H9 (cell line): ENCODE results near the gene SLC13A1. TPM values are rescaled to one million over a fixed set of nuclear protein-coding genes. Genes with fewer than 3 reads are reported as not detected.

ENCODE experiments used
- DNase-seq: peaks from one replicate; pipeline ENCODE4 v3.0.0-alpha.2; 2017
- H2AFZ ChIP-seq: one replicate; pipeline ENCODE4 v1.6.1; 2013; ENCODE audit warnings: mild to moderate bottlenecking, low read length, control low read depth, moderate library complexity
- H2AK5ac ChIP-seq: 2 replicates; pipeline ENCODE4 v1.6.1; 2013; ENCODE audit warnings: low read length, control low read depth, mixed read lengths; ENCODE audit not compliant: insufficient read length
- H2BK120ac ChIP-seq: one replicate; pipeline ENCODE4 v1.6.1; 2013; ENCODE audit warnings: low read depth, mild to moderate bottlenecking, low read length, control low read depth, inconsistent platforms; ENCODE audit not compliant: poor library complexity, severe bottlenecking
- H2BK12ac ChIP-seq: 2 replicates; pipeline ENCODE4 v1.6.1; 2013; ENCODE audit warnings: low read length, control low read depth, mixed read lengths, low read depth; ENCODE audit not compliant: insufficient read length
- H2BK15ac ChIP-seq: 2 replicates; pipeline ENCODE4 v1.6.1; 2013; ENCODE audit warnings: low read depth, low read length, control low read depth
- H2BK20ac ChIP-seq: one replicate; pipeline ENCODE4 v1.6.1; 2013; ENCODE audit warnings: low read depth, mild to moderate bottlenecking, low read length, control low read depth, inconsistent platforms; ENCODE audit not compliant: poor library complexity, severe bottlenecking
- H2BK5ac ChIP-seq: 2 replicates; pipeline ENCODE4 v1.6.1; 2013; ENCODE audit warnings: low read length, control low read depth, mixed read lengths; ENCODE audit not compliant: insufficient read length
- H3K14ac ChIP-seq: 2 replicates; pipeline ENCODE4 v1.6.1; 2013; ENCODE audit warnings: low read length, control low read depth; ENCODE audit not compliant: insufficient read depth
- H3K18ac ChIP-seq: 2 replicates; pipeline ENCODE4 v1.6.1; 2013; ENCODE audit warnings: low read depth, mild to moderate bottlenecking, mixed read lengths, low read length, control low read depth; ENCODE audit not compliant: insufficient read length
- H3K23ac ChIP-seq: 2 replicates; pipeline ENCODE4 v1.6.1; 2013; ENCODE audit warnings: low read length, control low read depth, mixed read lengths, low read depth; ENCODE audit not compliant: insufficient read length
- H3K23me2 ChIP-seq: 2 replicates; pipeline ENCODE4 v1.6.1; 2013; ENCODE audit warnings: low read depth, mild to moderate bottlenecking, mixed read lengths, low read length, control low read depth; ENCODE audit not compliant: insufficient read length, poor library complexity, severe bottlenecking
- H3K27ac ChIP-seq: 2 replicates; pipeline ENCODE4 v1.5.1; 2013; ENCODE audit warnings: low read length, control low read depth, mixed read lengths, low read depth; ENCODE audit not compliant: insufficient read length
- H3K27me3 ChIP-seq: 2 replicates; pipeline ENCODE4 v1.6.1; 2013; ENCODE audit warnings: low read length, control low read depth, inconsistent platforms; ENCODE audit not compliant: insufficient read depth
- H3K4ac ChIP-seq: 2 replicates; pipeline ENCODE4 v1.6.1; 2013; ENCODE audit warnings: low read depth, mild to moderate bottlenecking, control low read depth, inconsistent platforms, low read length, moderate library complexity
- H3K4me1 ChIP-seq: 2 replicates; pipeline ENCODE4 v1.6.1; 2013; ENCODE audit warnings: low read length, control low read depth, inconsistent platforms; ENCODE audit not compliant: insufficient read depth
- H3K4me2 ChIP-seq: 2 replicates; pipeline ENCODE4 v1.6.1; 2013; ENCODE audit warnings: low read length, control low read depth, mixed read lengths; ENCODE audit not compliant: insufficient read length, insufficient read depth
- H3K56ac ChIP-seq: 2 replicates; pipeline ENCODE4 v1.6.1; 2013; ENCODE audit warnings: low read depth, mild to moderate bottlenecking, mixed read lengths, low read length, control low read depth; ENCODE audit not compliant: insufficient read length
- H3K79me1 ChIP-seq: 2 replicates; pipeline ENCODE4 v1.6.1; 2013; ENCODE audit warnings: low read depth, mild to moderate bottlenecking, moderate library complexity, low read length, control low read depth, inconsistent platforms; ENCODE audit not compliant: insufficient read depth, poor library complexity, severe bottlenecking
- H3K79me2 ChIP-seq: 2 replicates; pipeline ENCODE4 v1.6.1; 2013; ENCODE audit warnings: low read length, control low read depth, inconsistent platforms; ENCODE audit not compliant: insufficient read depth
- H3K9ac ChIP-seq: 2 replicates; pipeline ENCODE4 v1.6.1; 2013; ENCODE audit warnings: low read length, control low read depth, mixed read lengths; ENCODE audit not compliant: insufficient read length; ENCODE audit errors: extremely low read depth
- H3K9me3 ChIP-seq: one replicate; pipeline ENCODE4 v1.6.1; 2013; ENCODE audit warnings: low read depth, low read length, inconsistent platforms; ENCODE audit not compliant: control insufficient read depth
- H3T11ph ChIP-seq: one replicate; pipeline ENCODE4 v1.6.1; 2013; ENCODE audit warnings: mild to moderate bottlenecking, low read length, control low read depth, inconsistent platforms
- H4K20me1 ChIP-seq: one replicate; pipeline ENCODE4 v1.6.1; 2013; ENCODE audit not compliant: control insufficient read depth, insufficient read length, insufficient read depth
- H4K5ac ChIP-seq: 2 replicates; pipeline ENCODE4 v1.6.1; 2013; ENCODE audit warnings: low read depth, mild to moderate bottlenecking, mixed read lengths, low read length, control low read depth; ENCODE audit not compliant: insufficient read length
- H4K8ac ChIP-seq: replicated peaks from 2 replicates; pipeline ENCODE4 v1.6.1; 2013; ENCODE audit warnings: low read length, control low read depth, mixed read lengths, low read depth; ENCODE audit not compliant: insufficient read length
- H4K91ac ChIP-seq: 2 replicates; pipeline ENCODE4 v1.6.1; 2013; ENCODE audit warnings: low read depth, mild to moderate bottlenecking, moderate library complexity, mixed read lengths, low read length, control low read depth; ENCODE audit not compliant: insufficient read length
- H3K27ac Mint-ChIP-seq, 3 experiments: 2 replicates in 2 of 3; 3 replicates in 1 of 3; pipeline ENCODE4 v1.8.0; 2020 to 2021; ENCODE audit warnings: mixed read lengths in 3 of 3, mild to moderate bottlenecking in 1 of 3, moderate library complexity in 1 of 3
- H3K27me3 Mint-ChIP-seq: 2 replicates; pipeline ENCODE4 v1.8.0; 2021; ENCODE audit warnings: low read depth, mild to moderate bottlenecking, moderate library complexity, mixed read lengths
- H3K36me3 Mint-ChIP-seq, 3 experiments: 2 replicates in 2 of 3; 3 replicates in 1 of 3; pipeline ENCODE4 v1.8.0; 2020 to 2021; ENCODE audit warnings: low read depth in 3 of 3, mixed read lengths in 3 of 3; ENCODE audit not compliant: insufficient read depth in 1 of 3
- H3K4me1 Mint-ChIP-seq, 2 experiments: 2 replicates each; pipeline ENCODE4 v1.8.0; 2020; ENCODE audit warnings: mixed read lengths in 2 of 2
- H3K4me3 Mint-ChIP-seq, 2 experiments: 2 replicates in 1 of 2; 3 replicates in 1 of 2; pipeline ENCODE4 v1.8.0; 2020 to 2021; ENCODE audit warnings: mild to moderate bottlenecking in 2 of 2, mixed read lengths in 2 of 2, moderate library complexity in 1 of 2
- H3K9me3 Mint-ChIP-seq, 2 experiments: 2 replicates in 1 of 2; 3 replicates in 1 of 2; pipeline ENCODE4 v1.8.0; 2020; ENCODE audit warnings: mild to moderate bottlenecking in 2 of 2, mixed read lengths in 2 of 2, moderate library complexity in 1 of 2
- CTCF ChIP-seq: fragments of 200-600 bp; sonication (generic); conservative IDR thresholded peaks from 3 replicates; pipeline ENCODE4 v1.8.0; 2021; ENCODE audit warnings: antibody characterized with exemption, mild to moderate bottlenecking
- WGBS: extraction: QIAGEN DNeasy Blood & Tissue Kit; methylation state at CpG from one replicate; pipeline ENCODE4 v1.1.7; 2013; ENCODE audit warnings: missing lambda C conversion rate, low lambda C conversion rate, mixed read lengths; ENCODE audit not compliant: insufficient read length; ENCODE audit errors: extremely low coverage; 5-methylcytosine and 5-hydroxymethylcytosine counted together
- total RNA-seq: library from RNA; stranded (reverse); gene quantifications from 2 replicates; pipeline ENCODE4 v1.2.1, GENCODE V29; 2021

The SLC13A1 gene
- total RNA-seq, 1 experiment from 2014 or later, result not detected

GRCh38 chr7:123183431-123183830 lies 16.3 kb downstream of the SLC13A1 start:
- H3K27ac ChIP-seq, result no peak overlapping the region
- H3T11ph ChIP-seq, result no peak overlapping the region
- no CpG with 5 or more reads among the region's 2 CpGs for WGBS
- no peaks in the 10 kb centered on the region for H3K27me3 ChIP-seq
- no peak overlapping the region for H3K4ac ChIP-seq
- no peaks in the 10 kb centered on the region for H3K9me3 ChIP-seq
- no peak overlapping the region for H2AFZ ChIP-seq
- H2BK5ac ChIP-seq, result no peak overlapping the region
- H2AK5ac ChIP-seq, result no peak overlapping the region
- H2BK12ac ChIP-seq, result no peak overlapping the region
- no peak overlapping the region for H3K23ac ChIP-seq
- no peak overlapping the region for H2BK120ac ChIP-seq
- Mint-ChIP-seq H3K27ac (no peak overlapping the region), H3K27me3 (no peaks in the 10 kb centered on the region), H3K36me3 (peaks cover 0 to 19% (median 9%) of the 10 kb centered on the region in 3 experiments; a peak in 5 of 7 replicates), H3K4me1 (peaks cover 0 to 9% of the 10 kb centered on the region in 2 experiments; a peak in 2 of 4 replicates), H3K9me3 (peaks cover 10 to 14% of the 10 kb centered on the region in 2 experiments; a peak in 4 of 5 replicates), H3K4me3 (no peak overlapping the region)
- no peak for TF ChIP-seq CTCF
- H3K23me2 ChIP-seq, result no peaks in the 10 kb centered on the region
- no peak overlapping the region for H4K8ac ChIP-seq
- H2BK15ac ChIP-seq, result no peak overlapping the region
- no peaks in the 10 kb centered on the region for H3K4me1 ChIP-seq
- H2BK20ac ChIP-seq, result no peak overlapping the region
- H4K5ac ChIP-seq, result no peak overlapping the region
- H3K18ac ChIP-seq, result no peak overlapping the region
- no peak overlapping the region for H3K14ac ChIP-seq
- no peak overlapping the region for H3K9ac ChIP-seq
- H4K20me1 ChIP-seq, result no peaks in the 10 kb centered on the region
- H3K79me1 ChIP-seq, result no peaks in the 10 kb centered on the region
- no peak overlapping the region for H3K4me2 ChIP-seq
- no peaks in the 10 kb centered on the region for H3K79me2 ChIP-seq
- H4K91ac ChIP-seq, result no peak overlapping the region
- DNase-seq, result no peak
- H3K56ac ChIP-seq, result no peak overlapping the region
